Erythroblast (primary cell): ENCODE measurements around the gene DMRTB1.

ENCODE experiments used
- DNase-seq, 2 experiments: peaks; one replicate each; lab custom pipeline; 2025; lab: John Stamatoyannopoulos, UW
- GATA1 ChIP-seq: IDR thresholded peaks from 2 replicates; pipeline ENCODE4 v1.6.1; 2011; ENCODE audit warnings: low read depth, mild to moderate bottlenecking, control low read depth, low read length, moderate library complexity
- POLR2A ChIP-seq: IDR thresholded peaks from 2 replicates; pipeline ENCODE4 v1.6.1; 2011; ENCODE audit warnings: mild to moderate bottlenecking, low read length

The DMRTB1 gene

DNA sequence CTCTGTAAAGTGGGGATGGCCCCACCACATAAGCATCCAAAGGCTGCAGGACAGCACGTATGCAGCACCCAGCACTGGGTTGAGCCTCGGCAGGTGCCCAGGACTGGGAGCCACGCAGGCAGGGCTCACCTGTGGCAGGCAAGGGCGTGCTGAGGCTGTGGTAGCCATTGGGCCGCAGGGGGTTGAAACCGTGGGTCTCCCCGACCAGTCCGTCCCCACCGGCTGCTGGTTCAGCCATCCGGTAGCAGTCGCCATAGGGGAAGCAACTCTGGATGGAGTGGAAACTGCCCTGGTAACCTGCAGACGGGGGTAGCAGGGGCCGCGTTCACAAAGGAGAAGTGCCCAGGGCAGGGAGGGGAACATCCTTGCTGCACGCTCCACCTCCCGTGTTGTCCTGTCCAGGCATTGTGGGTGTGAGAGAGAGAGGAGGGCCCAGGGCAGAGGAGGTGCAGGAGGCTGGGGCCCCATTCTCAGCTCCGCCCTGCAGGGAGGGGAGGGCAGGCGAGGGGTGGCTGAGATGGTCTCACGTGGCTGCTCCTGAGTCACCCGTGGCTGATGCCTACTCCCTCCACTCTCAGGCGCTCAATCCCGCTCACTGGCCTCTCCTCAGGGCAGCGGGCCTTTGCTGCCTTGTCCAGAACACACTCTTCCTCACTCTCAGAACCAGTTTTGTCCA is 49.9 kb downstream of the DMRTB1 start:
- peak in 1 of 2 experiments; percentile 15 for DNase-seq
- TF ChIP-seq POLR2A, result no peak
- TF ChIP-seq GATA1, result no peak

DNA sequence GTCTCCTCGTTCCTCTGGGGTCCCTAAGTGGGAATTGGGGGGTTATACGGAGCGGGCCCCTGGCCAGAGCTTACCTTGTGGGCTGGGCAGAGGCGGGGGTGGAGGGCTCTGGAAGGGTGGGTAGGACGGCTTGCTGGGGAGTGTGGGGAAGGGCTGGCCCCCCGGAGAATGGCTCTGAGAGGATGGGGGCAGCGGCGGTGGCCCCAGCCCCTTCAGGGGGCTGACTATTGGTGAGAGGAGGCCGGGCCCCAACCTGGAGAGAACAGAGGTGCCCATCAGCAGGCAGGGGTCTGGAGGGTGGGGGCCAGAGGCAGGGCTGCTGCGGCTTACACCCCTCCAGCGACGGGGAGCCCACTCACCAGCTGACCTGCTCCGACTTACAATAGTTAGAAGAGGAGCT is 50.6 kb downstream of the DMRTB1 start:
- no peak for TF ChIP-seq POLR2A
- no peak for TF ChIP-seq GATA1
- no peak for DNase-seq

DNA sequence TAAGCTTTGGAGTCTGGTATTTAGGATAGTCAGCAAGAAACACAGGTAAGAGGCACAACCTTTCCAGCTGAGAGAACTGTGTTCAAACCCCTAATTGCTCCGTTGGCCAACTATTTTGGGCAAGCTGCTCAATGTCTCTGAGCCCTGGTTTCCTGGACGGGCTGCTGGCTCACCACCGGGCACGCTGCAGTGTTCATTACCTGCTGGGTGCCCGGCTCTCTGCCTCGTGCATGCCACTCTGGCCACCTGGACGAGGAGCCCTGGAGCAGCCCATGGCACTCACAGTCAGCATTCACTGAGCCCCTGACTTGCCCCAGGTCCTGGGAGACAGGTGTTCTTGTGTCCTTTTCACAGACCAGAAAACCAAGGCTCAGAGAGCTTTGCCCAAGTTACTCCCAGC is 51.0 kb downstream of the DMRTB1 start:
- no peak for DNase-seq
- no peak for TF ChIP-seq POLR2A

DNA sequence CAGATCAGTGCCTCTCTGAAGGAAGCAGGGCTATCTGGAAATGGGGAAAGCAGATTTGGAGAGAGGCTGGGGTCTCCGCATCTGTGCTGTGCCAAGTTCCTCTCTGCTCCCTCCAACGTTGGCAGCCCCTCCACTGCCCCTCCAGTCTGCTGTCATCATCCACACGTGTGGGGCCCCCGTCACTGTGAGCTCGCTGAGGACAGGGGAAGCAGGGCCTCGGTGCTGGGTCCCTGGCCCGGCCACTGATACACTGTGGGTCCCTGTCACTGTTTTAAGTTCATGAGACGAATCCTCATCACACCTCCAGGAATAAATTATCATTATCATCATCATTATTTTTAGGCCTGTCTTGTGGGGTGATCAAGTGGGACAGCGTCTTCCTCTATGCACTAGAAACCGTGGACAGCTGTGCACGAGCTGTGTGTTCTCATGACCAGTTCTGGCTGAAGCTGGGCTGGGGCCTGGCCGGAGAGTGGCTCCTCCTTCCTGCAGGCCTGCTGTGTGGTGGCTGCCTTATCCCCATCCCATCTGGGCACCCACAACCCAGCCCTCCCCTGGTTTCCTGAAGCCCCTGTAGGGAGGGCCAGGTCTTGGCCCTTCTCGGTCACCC is 52.2 kb downstream of the DMRTB1 start:
- DNase-seq, result no peak

DNA sequence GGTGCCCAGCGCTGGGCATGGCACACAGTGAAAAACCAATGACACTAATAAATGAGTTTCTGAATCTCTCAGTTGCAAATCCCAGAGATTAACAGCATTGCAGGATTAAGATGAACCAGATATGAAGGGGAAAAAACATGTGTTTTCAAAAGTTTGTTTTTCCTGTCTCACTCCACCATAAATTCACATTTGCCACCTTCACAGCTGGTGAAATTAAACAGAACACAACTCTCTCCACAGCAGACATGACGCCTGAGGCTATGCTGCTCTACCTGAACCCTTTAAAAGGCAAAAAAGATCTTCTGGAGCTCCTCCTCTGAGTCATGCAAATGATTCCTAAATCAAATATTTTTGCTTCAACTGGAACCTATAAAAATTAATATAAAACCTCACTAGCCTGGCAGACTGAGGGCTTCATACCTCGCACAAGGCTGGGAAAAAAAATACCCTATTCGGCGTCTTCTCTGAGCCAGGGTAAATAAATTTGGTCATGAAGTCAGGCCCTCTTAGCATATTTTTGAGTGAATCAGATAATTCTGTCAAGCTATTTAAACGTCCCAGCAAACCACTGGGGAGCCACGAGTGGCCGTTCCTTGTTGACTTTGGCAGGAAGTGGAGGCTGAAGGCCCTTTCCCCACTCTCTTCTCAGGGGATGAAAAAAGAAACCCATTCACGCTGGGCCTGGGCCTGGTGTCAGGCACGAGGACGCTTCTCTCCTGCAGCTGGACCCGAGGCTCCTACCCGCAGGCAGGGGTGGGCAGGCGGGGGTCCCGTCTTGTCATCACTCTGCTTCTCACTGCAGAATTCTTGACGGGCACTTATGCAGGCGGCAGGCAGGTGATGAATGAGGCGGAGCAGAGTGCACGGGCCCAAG is 53.0 kb downstream of the DMRTB1 start:
- no peak for DNase-seq
- TF ChIP-seq POLR2A, result no peak
- TF ChIP-seq GATA1, result no peak

More for the DNA sequence above, 52.2 kb downstream of the DMRTB1 start:
- no peak for TF ChIP-seq POLR2A
- no peak for TF ChIP-seq GATA1

DNA sequence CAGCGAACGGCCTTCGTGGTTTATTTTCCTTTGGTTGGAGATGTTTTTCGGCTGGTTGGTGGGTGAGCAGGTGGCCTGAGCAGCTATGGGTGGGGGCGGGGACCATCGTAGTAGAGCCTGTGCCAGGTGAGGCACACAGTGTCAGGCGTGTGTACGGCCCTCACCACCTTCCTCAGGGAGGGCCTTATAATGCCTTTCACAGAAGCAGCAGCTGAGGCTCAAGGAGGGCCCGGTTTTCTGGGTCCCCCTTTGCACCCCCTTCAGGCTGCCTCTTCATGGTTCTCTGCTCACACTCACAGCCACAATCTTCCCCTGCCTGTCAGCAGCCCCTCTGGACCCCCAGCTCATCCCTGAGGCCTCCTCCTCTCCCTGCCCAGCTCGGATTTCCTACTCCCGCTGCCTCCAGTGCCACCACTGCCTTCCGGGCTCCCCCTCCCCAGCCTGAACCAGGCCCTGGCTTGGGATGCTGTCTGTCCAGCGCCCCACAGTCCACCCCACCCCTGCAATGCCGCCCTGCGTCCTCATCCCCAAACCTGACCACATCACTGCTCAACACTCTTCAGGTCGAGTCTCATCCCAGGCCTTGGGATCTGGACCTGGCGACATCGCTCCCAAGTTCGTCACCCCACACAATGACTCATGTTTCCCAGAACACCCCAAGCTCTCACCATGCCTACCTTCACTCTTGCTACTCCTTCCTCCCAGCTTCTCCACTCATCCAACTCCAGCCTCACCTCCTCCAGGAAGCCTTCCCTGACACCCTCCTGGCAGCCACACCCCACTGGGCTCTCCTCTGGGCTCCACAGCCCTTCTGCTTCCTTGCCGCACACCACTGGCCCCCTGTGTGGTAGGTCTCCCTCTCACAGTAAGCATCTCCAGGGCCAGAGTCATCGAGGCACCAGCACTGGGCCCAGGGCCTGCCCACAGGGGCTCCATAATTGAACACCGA is 53.9 kb downstream of the DMRTB1 start:
- no peak for DNase-seq
- no peak for TF ChIP-seq GATA1
- TF ChIP-seq POLR2A, result no peak

DNA sequence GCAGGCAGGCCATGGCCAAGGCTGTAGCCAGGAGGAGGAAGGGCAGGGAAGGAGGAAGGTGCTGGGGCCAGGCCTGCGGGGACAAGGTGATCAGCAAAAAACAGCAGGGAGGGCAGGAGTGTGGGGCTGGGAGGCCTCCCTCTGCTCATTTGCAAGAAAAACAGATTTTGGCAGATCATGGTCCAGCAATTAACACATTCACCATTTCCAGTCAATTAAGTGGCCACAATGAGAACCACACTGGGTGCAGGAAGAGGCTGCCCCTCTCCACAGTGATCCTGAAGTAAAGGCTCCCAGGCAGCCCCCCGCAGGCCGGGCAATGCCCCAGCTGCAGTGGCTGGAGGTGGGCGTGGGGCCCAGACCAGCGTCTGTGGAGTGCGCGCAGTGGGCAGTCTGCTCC is 54.6 kb downstream of the DMRTB1 start:
- no peak for TF ChIP-seq POLR2A
- no peak for DNase-seq

DNA sequence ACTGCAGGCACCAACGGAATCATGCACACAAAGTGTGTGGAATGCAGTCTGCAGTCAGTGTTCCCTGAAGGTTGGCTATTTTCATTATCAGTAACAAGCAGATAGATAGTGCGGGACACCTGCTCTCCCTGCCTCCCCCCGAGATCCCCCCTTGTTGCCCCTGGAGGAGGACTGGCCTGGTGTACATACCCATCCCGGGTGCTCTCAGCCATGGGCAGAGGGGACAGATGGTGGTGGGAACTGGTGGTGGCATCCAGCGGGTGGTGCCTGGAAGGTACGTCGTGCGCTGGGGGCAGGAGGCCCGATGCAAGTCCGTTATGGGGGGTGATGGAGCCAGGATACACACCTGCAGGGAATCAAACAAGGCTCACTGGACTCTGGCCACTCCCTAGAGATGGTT is 55.2 kb downstream of the DMRTB1 start:
- no peak for TF ChIP-seq POLR2A
- no peak for TF ChIP-seq GATA1
- no peak for DNase-seq

DNA sequence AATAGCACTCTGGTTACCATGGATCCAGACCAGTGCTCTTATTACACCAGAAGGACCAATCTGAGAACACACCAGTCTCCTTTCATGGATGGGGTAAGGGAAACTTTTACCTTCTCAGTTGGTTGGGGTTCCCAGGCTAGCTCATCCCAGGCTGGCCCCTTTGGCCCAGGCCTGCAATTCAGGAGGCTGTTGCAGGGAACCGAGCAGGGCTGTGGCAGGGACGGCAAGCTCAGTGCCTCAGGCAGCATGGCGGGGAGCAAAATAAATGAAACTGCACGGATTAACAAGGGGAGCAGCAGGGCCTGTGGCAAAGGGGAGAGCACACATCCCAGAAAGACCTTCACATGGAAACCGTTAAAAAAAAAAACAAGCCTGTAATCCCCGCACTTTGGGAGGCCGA is 57.0 kb downstream of the DMRTB1 start:
- no peak for TF ChIP-seq POLR2A
- TF ChIP-seq GATA1, result no peak
- DNase-seq, result no peak
